Kidney (tissue), 14 donors: Measurements from ENCODE around the gene ISCU. TPM values are rescaled to one million over a fixed set of nuclear protein-coding genes. Genes with fewer than 3 reads are reported as not detected.
A peak's percentile ranks its signal among the peaks of the same experiment; 100 is the strongest.

ENCODE experiments used
- DNase-seq, 5 donors: peaks; one replicate each; pipeline ENCODE4 v3.0.0-alpha.2; 2013 to 2020
- FAIRE-seq: peaks from 2 replicates; lab custom pipeline; 2012; peaks lifted over from hg19 to GRCh38; lab: Jason Lieb, UNC
- H3K27ac ChIP-seq, 2 donors: one replicate each; pipeline ENCODE4 v1.7.0; 2013; ENCODE audit warnings: low read depth in 2 of 2, low read length in 2 of 2, inconsistent platforms in 1 of 2
- H3K27me3 ChIP-seq: one replicate; pipeline ENCODE4 v1.7.1; 2013; ENCODE audit warnings: low read length, inconsistent platforms; ENCODE audit not compliant: control insufficient read depth, insufficient read depth
- H3K36me3 ChIP-seq, 3 donors: one replicate each; pipeline versions ENCODE4 v1.7.0 to v1.7.1; 2013; ENCODE audit warnings: low read length in 3 of 3, control low read depth in 1 of 3, inconsistent platforms in 1 of 3; ENCODE audit not compliant: insufficient read depth in 3 of 3, control insufficient read depth in 2 of 3
- H3K4me1 ChIP-seq, 3 donors: one replicate each; pipeline versions ENCODE4 v1.7.0 to v1.7.1; 2013; ENCODE audit warnings: low read length in 3 of 3, inconsistent platforms in 1 of 3, low read depth in 1 of 3; ENCODE audit not compliant: control insufficient read depth in 2 of 3, insufficient read depth in 2 of 3
- H3K4me3 ChIP-seq, 3 donors: one replicate each; pipeline versions ENCODE4 v1.7.0 to v1.8.1; 2013; ENCODE audit warnings: low read length in 3 of 3, control low read depth in 1 of 3, inconsistent platforms in 1 of 3
- H3K9ac ChIP-seq, 3 donors: one replicate each; pipeline versions ENCODE4 v1.7.0 to v1.7.1; 2013; ENCODE audit warnings: low read length in 3 of 3, control low read depth in 1 of 3, inconsistent platforms in 1 of 3
- H3K9me3 ChIP-seq, 3 donors: one replicate each; pipeline versions ENCODE4 v1.7.0 to v1.7.1; 2013; ENCODE audit warnings: low read length in 3 of 3, control low read depth in 1 of 3, inconsistent platforms in 1 of 3; ENCODE audit not compliant: control insufficient read depth in 2 of 3, insufficient read depth in 1 of 3
- CTCF ChIP-seq: IDR thresholded peaks from 3 replicates; pipeline ENCODE4 v1.5.1; 2012; ENCODE audit warnings: mild to moderate bottlenecking, moderate library complexity, borderline replicate concordance; ENCODE audit not compliant: insufficient read depth; ENCODE audit errors: extremely low read depth
- intact Hi-C: fragments of 100-400 bp; cut with DNase I; formaldehyde crosslinking; loops from one replicate; pipeline ENCODE4 v1.11.1; 2022
- polyA plus RNA-seq: library from polyadenylated mRNA; stranded (reverse); fragments of 350-450 nt; fragmentation: Illumina TruSeq; extraction: RNeasy Lipid Tissue Mini Kit (QIAGEN cat#74804); gene quantifications from one replicate; pipeline ENCODE4 v1.2.3, GENCODE V29; 2014; ENCODE audit warnings: low read depth, low replicate concordance; ENCODE audit not compliant: insufficient read depth
- total RNA-seq: library from RNA; stranded (reverse); fragmentation: NEBNext Ultra II Directional; extraction: Animal tissue kit (Norgen Biotek cat#: 25700); gene quantifications from one replicate; pipeline ENCODE4 v1.2.1, GENCODE V29; 2021
- donor health status: control.
- donor health status: control.
- donor health status: control.
- donor health status: control.
- donor health status: control.
- donor health status: DM: yes; HTN: yes; CAD: no.
- donor health status: Normal renal cell carcinoma (clear cell type).

The ISCU gene
- total and polyA plus RNA-seq, 2 donors from 2014 or later = 183 to 511 TPM

GRCh38 chr12:108514973-108515814 lies 47.2 kb upstream of the ISCU start, which contains the start of gene FICD:
TSS of gene FICD (plus strand) at chr12:108515277. CDS start at chr12:108516973, 1,696 bp downstream.
- Histone ChIP-seq H3K9me3 (no peaks in the 10 kb centered on the region), H3K4me1 (peaks cover 0 to 13% (median 3%) of the 10 kb centered on the region in 3 donors), H3K27me3 (no peaks in the 10 kb centered on the region), H3K9ac (peak within 1 kb of the TSS; percentile 35 to 68 (median 38)), H3K4me3 (peak within 1 kb of the TSS; percentile 68 to 85 (median 77)), H3K36me3 (peaks cover 7 to 10% (median 10%) of the 10 kb centered on the region in 3 donors), H3K27ac (no peak within 1 kb of the TSS)
- FAIRE-seq (peak; percentile 99), DNase-seq (peak; percentile 99 to 100 (median 99))
- intact Hi-C loops = no loop called here
- peak; percentile 22 for TF ChIP-seq CTCF

GRCh38 chr12:108515916-108516315 lies 46.5 kb upstream of the ISCU start:
- intact Hi-C loops = no loop called here
- H3K4me3 ChIP-seq = peak overlapping the region; percentile 68 to 85 (median 77)
- no peaks in the 10 kb centered on the region for H3K9me3 ChIP-seq
- peaks cover 7 to 16% (median 14%) of the 10 kb centered on the region in 3 donors for H3K36me3 ChIP-seq
- DNase-seq = no peak
- TF ChIP-seq CTCF = no peak
- no peaks in the 10 kb centered on the region for H3K27me3 ChIP-seq
- H3K4me1 ChIP-seq = peaks cover 0 to 13% (median 3%) of the 10 kb centered on the region in 3 donors
- no peak for FAIRE-seq
- H3K9ac ChIP-seq = peak overlapping the region in 2 of 3 donors; percentile 35 to 68
- H3K27ac ChIP-seq = no peak overlapping the region

- Histone ChIP-seq H3K36me3 (peaks cover 7 to 21% (median 19%) of the 10 kb centered on the region in 3 donors), H3K9ac (no peak overlapping the region), H3K4me1 (peaks cover 0 to 13% (median under 1%) of the 10 kb centered on the region in 3 donors), H3K27me3 (no peaks in the 10 kb centered on the region), H3K4me3 (no peak overlapping the region), H3K9me3 (no peaks in the 10 kb centered on the region), H3K27ac (no peak overlapping the region)
- no peak for TF ChIP-seq CTCF
- FAIRE-seq (no peak), DNase-seq (no peak)
- intact Hi-C loops = no loop called here
Observed at GRCh38 chr12:108516511-108517275, 45.7 kb upstream of the ISCU start.
